GM11168 (cell line): ENCODE data around the gene ANKRD53.
"Not testable (repeated sequence)": the region's sequence is repeated elsewhere in the genome, so short reads cannot be mapped to it uniquely, and the experiment has no call there.

Experiments
- in situ Hi-C: fragments of 300-500 bp; cut with MboI; formaldehyde crosslinking; loops from one replicate; pipeline ENCODE4 v1.12.0; 2022; ENCODE audit warnings: low sequenced_read_pairs; ENCODE audit not compliant: unreplicated experiment

The ANKRD53 gene

GRCh38 chr2:70986499-70987189, 8.2 kb downstream of the ANKRD53 start:
- in situ Hi-C loops, result no loop called here

GRCh38 chr2:70987386-70987785, 9.0 kb downstream of the ANKRD53 start:
- in situ Hi-C loops, result no loop called here

GRCh38 chr2:70988151-70988550, 9.7 kb downstream of the ANKRD53 start:
- in situ Hi-C loops, result no loop called here

GRCh38 chr2:70988726-70989648, 10.6 kb downstream of the ANKRD53 start:
- in situ Hi-C loops, result no loop called here

- in situ Hi-C loops, result no loop called here
Observed at GRCh38 chr2:70990216-70990615, 11.8 kb downstream of the ANKRD53 start.

GRCh38 chr2:70991142-70991541, 12.7 kb downstream of the ANKRD53 start:
- in situ Hi-C loops, result no loop called here

GRCh38 chr2:70991742-70992141, 13.3 kb downstream of the ANKRD53 start:
- in situ Hi-C loops, result no loop called here

- in situ Hi-C loops, result no loop called here
Observed at GRCh38 chr2:70992945-70993853, 14.8 kb downstream of the ANKRD53 start.

GRCh38 chr2:70994009-70994698, 15.7 kb downstream of the ANKRD53 start:
- in situ Hi-C loops, result no loop called here

GRCh38 chr2:70994699-70995425, 16.4 kb downstream of the ANKRD53 start, which contains the start of gene TEX261:
Gene TEX261 (minus strand): TSS chr2:70994873. CDS start chr2:70994757, 116 bp downstream.
- in situ Hi-C loops, result no loop called here

- in situ Hi-C loops, result no loop called here
Observed at GRCh38 chr2:70995426-70995729, 16.9 kb downstream of the ANKRD53 start.

GRCh38 chr2:70998885-70999284, 20.5 kb downstream of the ANKRD53 start:
- in situ Hi-C loops, result not testable (repeated sequence)

- in situ Hi-C loops, result no loop called here
Observed at GRCh38 chr2:70999362-70999761, 20.9 kb downstream of the ANKRD53 start.

GRCh38 chr2:70999931-71000330, 21.5 kb downstream of the ANKRD53 start:
- in situ Hi-C loops, result not testable (repeated sequence)

GRCh38 chr2:71000780-71001591, 22.6 kb downstream of the ANKRD53 start:
- in situ Hi-C loops, result no loop called here

GRCh38 chr2:71001592-71001927, 23.1 kb downstream of the ANKRD53 start:
- in situ Hi-C loops, result no loop called here

- in situ Hi-C loops, result no loop called here
Observed at GRCh38 chr2:71001981-71002570, 23.6 kb downstream of the ANKRD53 start.

GRCh38 chr2:71003396-71003795, 25.0 kb downstream of the ANKRD53 start:
- in situ Hi-C loops, result no loop called here
